Measurements from ENCODE around the gene NPFFR1. TPM values are rescaled to one million over a fixed set of nuclear protein-coding genes. Genes with fewer than 3 reads are reported as not detected.
"Not testable (repeated sequence)": the region's sequence is repeated elsewhere in the genome, so short reads cannot be mapped to it uniquely, and the experiment has no call there.

NPFFR1 gene
- total RNA-seq, 1 experiment from 2014 or later: 0.24 TPM

DNA sequence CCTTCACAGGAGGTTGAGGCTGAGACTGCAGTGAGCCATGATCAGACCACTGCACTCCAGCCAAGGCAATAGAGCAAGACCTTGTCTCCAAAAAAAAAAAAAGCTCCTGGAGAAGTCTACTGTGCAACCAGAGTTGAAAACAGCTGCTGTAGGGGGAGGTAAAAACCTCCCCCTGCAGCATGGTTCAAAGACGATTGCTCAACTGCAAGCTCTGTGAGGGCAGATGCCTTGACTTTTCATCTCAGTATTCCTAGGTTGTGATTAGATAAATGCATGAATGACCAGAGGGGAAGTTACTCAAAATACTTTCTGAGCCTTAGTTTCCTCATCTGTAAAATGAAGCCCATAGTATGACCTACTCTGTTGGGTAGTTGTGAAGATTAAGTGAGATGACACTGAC, 25.6 kb downstream of the NPFFR1 start:
- CTCF ChIA-PET: interaction anchor here (0.6 to 1.4 kb wide), 3 partner anchors 9 to 276 kb away, joined by 3 to 4 read pairs (median 3); no protein-coding TSS in a partner anchor
- BruUV-seq (replicated peaks): no TSS peak

DNA sequence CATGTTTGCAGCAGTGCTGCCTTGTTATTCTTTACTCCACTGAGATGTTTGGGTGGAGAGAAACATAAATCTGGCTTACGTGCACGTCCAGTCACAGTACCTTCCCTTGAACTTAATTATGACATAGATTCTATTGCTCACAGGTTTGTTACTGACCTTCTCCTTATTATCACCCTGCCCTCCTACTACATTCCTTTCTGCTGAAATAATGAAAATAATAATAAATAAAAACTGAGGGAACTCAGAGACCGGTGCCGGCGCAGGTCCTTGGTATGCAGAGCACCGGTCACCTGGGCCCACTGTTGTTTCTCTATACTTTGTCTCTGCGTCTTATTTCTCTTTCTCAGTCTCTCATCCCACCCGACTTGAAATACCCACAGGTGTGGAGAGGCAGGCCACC, 26.0 kb downstream of the NPFFR1 start:
- H3K4me3 Mint-ChIP-seq (ENCODE audit: low read depth, unreplicated experiment); H3K27me3 Mint-ChIP-seq (ENCODE audit: unreplicated experiment); H3K36me3 Mint-ChIP-seq (ENCODE audit: insufficient read depth, unreplicated experiment); H3K27ac Mint-ChIP-seq (ENCODE audit: unreplicated experiment); BruUV-seq (replicated peaks); DNase-seq; H3K9me3 Mint-ChIP-seq (ENCODE audit: low read depth, unreplicated experiment): not testable (repeated sequence)
- intact Hi-C loops (cut with micrococcal nuclease; ENCODE audit: unreplicated experiment): loop anchor here (2.0 kb wide), 1 partner anchor 35 kb away; no protein-coding TSS in a partner anchor
- peaks cover 54% of the 10 kb centered on the region for H3K4me1 Mint-ChIP-seq (ENCODE audit: low read depth, unreplicated experiment)
- CTCF ChIA-PET: interaction anchor here (0.6 to 1.4 kb wide), 3 partner anchors 9 to 275 kb away, joined by 3 to 4 read pairs (median 3); no protein-coding TSS in a partner anchor

More for the DNA sequence above, 25.6 kb downstream of the NPFFR1 start:
- Mint-ChIP-seq H3K27ac (ENCODE audit: unreplicated experiment) (no peak overlapping the region), H3K9me3 (ENCODE audit: low read depth, unreplicated experiment) (peaks cover 7% of the 10 kb centered on the region), H3K4me1 (ENCODE audit: low read depth, unreplicated experiment) (peaks cover 54% of the 10 kb centered on the region), H3K36me3 (ENCODE audit: insufficient read depth, unreplicated experiment) (peaks cover 7% of the 10 kb centered on the region), H3K27me3 (ENCODE audit: unreplicated experiment) (no peaks in the 10 kb centered on the region), H3K4me3 (ENCODE audit: low read depth, unreplicated experiment) (no peak overlapping the region)
- TF ChIP-seq, protein P1, sequence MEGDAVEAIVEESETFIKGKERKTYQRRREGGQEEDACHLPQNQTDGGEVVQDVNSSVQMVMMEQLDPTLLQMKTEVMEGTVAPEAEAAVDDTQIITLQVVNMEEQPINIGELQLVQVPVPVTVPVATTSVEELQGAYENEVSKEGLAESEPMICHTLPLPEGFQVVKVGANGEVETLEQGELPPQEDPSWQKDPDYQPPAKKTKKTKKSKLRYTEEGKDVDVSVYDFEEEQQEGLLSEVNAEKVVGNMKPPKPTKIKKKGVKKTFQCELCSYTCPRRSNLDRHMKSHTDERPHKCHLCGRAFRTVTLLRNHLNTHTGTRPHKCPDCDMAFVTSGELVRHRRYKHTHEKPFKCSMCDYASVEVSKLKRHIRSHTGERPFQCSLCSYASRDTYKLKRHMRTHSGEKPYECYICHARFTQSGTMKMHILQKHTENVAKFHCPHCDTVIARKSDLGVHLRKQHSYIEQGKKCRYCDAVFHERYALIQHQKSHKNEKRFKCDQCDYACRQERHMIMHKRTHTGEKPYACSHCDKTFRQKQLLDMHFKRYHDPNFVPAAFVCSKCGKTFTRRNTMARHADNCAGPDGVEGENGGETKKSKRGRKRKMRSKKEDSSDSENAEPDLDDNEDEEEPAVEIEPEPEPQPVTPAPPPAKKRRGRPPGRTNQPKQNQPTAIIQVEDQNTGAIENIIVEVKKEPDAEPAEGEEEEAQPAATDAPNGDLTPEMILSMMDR (IDR thresholded peaks at IDR 0.05; ENCODE audit: unreplicated experiment): no peak
- intact Hi-C loops (cut with micrococcal nuclease; ENCODE audit: unreplicated experiment): no loop called here
- DNase-seq: no peak

DNA sequence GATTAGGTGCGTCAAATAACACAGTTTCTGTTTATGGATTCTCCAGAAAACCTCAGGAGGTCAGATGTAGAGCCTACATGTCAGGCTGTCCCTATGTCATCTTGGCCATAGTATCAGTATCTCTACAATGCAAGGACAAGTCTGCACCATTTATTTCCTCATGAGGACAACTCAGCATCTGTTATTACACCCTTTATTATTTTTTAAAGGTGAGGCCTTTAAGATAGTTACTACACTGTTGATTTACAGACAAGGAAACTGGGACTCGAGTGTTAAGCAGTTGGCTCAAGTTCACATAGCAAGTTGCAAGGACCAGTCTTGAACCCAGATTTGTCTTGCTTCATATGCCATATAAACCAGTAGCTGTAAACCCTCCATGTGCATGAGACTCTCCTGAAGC, 27.3 kb downstream of the NPFFR1 start:
- CTCF ChIA-PET: interaction anchor here (0.6 to 2.2 kb wide), 9 partner anchors 9 to 110 kb away, joined by 3 to 28 read pairs (median 4); partner anchors contain the start of genes PPA1 and TYSND1
- intact Hi-C loops (cut with micrococcal nuclease; ENCODE audit: unreplicated experiment): loop anchor here (2.0 kb wide), 1 partner anchor 34 kb away; no protein-coding TSS in a partner anchor
- TF ChIP-seq, protein P1 (IDR thresholded peaks at IDR 0.05; ENCODE audit: unreplicated experiment): no peak
- Mint-ChIP-seq H3K9me3 (ENCODE audit: low read depth, unreplicated experiment) (peaks cover 3% of the 10 kb centered on the region), H3K4me3 (ENCODE audit: low read depth, unreplicated experiment) (peak overlapping the region; percentile 36), H3K27me3 (ENCODE audit: unreplicated experiment) (no peaks in the 10 kb centered on the region), H3K36me3 (ENCODE audit: insufficient read depth, unreplicated experiment) (peaks cover 7% of the 10 kb centered on the region), H3K27ac (ENCODE audit: unreplicated experiment) (peak overlapping the region; percentile 60), H3K4me1 (ENCODE audit: low read depth, unreplicated experiment) (peaks cover 54% of the 10 kb centered on the region)
- DNase-seq: no peak
- no TSS peak for BruUV-seq (replicated peaks)

DNA sequence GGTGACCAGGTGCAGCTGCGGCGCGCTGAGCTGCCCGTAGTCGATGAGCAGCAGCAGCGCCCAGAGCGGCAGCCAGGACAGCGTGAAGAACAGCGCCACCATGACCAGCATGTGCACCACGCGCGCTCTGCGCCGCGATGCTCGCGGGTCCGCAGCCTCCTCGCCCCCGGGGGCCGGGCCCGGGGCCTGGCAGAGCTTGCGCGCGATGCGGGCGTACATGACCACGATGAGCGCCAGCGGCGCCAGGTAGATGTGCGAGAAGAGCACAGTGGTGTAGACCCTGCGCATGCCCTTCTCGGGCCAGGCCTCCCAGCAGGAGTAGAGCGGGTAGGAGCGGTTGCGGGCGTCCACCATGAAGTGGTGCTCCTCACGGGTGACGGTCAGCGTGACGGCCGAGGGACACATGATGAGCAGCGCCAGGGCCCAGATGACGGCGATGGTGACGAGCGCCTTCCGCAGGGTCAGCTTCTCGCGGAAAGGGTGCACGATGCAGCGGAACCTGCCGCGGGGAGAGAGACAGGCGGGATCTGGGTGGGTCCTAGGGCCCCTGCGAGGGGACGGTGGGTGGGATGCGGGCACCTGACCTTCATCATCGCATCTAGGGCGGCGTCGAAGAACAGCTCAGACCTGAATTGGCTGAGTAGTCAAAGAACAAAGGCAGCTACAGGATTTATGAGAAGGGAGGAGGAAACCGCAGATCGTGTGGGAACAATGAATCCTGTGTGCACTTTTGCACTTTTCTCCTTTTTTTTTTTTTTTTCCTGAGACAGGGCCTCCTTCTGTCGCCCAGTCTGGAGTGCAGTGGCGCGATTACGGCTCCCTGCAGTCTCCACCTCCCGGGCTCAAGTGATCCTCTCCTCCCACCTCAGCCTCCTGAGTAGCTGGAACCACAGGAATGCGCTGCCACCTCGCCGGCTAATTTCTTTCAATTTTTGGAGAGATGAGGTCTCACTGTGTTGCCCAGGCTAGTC, 28.2 kb downstream of the NPFFR1 start:
- H3K4me3 Mint-ChIP-seq (ENCODE audit: low read depth, unreplicated experiment): peak overlapping the region; percentile 36

More for the DNA sequence above, 28.2 kb downstream of the NPFFR1 start:
- no TSS peak for BruUV-seq (replicated peaks)
- peaks cover 54% of the 10 kb centered on the region for H3K4me1 Mint-ChIP-seq (ENCODE audit: low read depth, unreplicated experiment)
- H3K27ac Mint-ChIP-seq (ENCODE audit: unreplicated experiment): peak overlapping the region; percentile 60
- CTCF ChIA-PET: interaction anchor here (0.6 to 2.2 kb wide), 11 partner anchors 9 to 109 kb away, joined by 3 to 28 read pairs (median 3); partner anchors contain the start of genes PPA1 and TYSND1
- no peaks in the 10 kb centered on the region for H3K27me3 Mint-ChIP-seq (ENCODE audit: unreplicated experiment)
- peaks cover 7% of the 10 kb centered on the region for H3K36me3 Mint-ChIP-seq (ENCODE audit: insufficient read depth, unreplicated experiment)
- intact Hi-C loops (cut with micrococcal nuclease; ENCODE audit: unreplicated experiment): loop anchor here (2.0 kb wide), 1 partner anchor 33 kb away; no protein-coding TSS in a partner anchor
- TF ChIP-seq, protein P1 (IDR thresholded peaks at IDR 0.05; ENCODE audit: unreplicated experiment): no peak
- H3K9me3 Mint-ChIP-seq (ENCODE audit: low read depth, unreplicated experiment): peaks cover 2% of the 10 kb centered on the region
- peak; percentile 89 for DNase-seq

Data from Calu3 (cell line).